Epidermal melanocyte (primary cell): ENCODE data around the gene ZBTB2.
"Not testable (repeated sequence)": the region's sequence is repeated elsewhere in the genome, so short reads cannot be mapped to it uniquely, and the experiment has no call there.

Source experiments
- DNase-seq: peaks from one replicate; pipeline ENCODE4 v3.0.0; 2011; ENCODE audit warnings: low spot score; ENCODE audit not compliant: insufficient read length

ZBTB2 gene

DNA sequence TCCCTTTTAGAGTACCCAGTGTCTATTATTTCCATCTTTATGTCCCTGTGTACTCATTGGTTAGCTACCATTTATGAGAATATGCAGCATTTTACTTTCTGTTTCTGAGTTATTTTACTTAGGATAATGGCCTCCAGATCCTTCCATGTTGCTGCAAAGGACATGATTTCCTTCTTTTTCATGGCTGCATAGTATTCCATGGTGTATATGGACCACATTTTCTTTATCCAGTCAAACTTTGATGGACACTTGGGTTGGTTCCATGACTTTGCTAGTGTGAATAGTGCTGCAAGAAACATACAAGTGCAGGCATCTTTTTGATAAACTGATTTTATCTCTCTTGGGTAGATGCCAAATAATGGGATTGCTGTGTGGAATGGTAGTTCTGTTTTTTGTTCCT, 55.4 kb downstream of the ZBTB2 start:
- no peak for DNase-seq

DNA sequence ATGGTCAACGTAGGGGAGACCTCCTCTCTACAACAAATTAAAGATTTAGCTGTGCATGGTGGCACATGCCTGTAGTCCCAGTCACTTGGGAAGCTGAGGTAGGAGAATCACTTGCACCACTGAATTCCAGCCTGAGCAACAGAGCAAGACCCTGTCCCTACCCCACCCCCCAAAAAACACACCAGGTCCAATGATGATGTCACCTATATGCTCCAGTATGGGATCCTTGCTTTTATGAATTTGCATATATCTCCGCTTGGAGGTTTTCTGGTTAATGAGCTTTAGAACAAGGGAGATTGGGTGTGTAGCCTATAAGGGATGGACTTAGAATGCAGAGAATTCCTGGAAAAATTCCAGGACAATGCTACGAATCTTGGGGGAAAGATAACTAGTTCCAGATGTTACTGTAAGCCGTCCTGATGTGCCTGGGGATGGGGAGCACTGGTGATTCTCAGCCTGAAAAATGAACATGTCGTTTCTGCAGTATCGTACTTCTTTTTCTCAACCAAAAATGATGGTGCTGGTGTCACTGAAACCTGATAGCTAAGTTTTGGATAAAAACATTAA, 61.1 kb downstream of the ZBTB2 start:
- no peak for DNase-seq

DNA sequence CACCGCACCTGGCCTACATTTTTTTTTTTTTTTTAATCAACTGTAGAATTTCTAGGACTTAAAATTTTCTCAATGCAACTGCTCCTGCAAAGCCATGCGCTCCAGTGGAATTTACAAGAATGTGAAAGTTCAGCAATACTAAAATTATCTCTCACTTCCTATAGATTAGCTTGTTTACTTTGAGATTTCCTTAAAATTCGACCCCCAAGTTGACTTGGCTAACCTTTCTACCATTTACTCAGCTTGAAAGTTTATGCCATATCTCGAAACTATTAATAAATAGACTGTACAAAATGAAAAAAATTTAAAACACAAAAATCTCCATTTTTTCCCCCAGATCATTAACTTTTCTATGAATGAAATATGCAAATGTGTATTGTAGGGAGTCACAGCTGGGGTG, 64.3 kb downstream of the ZBTB2 start:
- no peak for DNase-seq

DNA sequence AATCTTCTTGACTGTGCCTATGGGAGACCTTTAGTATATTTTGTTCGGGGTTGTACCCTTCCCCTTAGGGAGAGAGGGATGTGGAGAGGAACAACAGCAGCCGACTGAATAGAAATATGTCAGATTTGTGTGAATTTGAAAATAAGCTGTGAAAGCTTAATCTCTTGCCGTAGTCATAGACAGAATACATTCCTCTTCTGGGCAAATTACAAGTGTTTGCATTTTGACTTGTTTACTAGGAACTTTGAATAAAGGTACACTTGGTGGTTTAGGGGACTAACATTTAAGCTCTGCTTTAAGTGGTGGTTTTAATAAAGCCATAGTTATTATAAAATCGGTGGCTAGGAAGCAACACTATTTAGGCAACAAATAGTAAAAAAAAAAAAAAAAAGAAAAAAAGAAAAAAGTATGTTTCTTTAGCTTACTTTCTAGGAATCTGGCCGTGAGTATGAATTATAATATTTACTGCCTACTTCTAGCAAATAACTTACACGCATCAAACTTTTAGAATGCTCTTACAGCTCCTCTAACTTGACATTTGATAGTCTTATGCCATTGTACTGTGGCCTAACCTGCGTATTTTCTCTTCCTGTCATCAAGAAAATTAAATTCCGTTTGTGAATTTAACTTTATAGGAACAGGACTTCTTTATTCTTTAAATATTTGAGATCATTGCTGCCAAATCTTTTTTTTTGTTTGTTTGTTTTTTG, 65.1 kb downstream of the ZBTB2 start:
- DNase-seq = no peak

DNA sequence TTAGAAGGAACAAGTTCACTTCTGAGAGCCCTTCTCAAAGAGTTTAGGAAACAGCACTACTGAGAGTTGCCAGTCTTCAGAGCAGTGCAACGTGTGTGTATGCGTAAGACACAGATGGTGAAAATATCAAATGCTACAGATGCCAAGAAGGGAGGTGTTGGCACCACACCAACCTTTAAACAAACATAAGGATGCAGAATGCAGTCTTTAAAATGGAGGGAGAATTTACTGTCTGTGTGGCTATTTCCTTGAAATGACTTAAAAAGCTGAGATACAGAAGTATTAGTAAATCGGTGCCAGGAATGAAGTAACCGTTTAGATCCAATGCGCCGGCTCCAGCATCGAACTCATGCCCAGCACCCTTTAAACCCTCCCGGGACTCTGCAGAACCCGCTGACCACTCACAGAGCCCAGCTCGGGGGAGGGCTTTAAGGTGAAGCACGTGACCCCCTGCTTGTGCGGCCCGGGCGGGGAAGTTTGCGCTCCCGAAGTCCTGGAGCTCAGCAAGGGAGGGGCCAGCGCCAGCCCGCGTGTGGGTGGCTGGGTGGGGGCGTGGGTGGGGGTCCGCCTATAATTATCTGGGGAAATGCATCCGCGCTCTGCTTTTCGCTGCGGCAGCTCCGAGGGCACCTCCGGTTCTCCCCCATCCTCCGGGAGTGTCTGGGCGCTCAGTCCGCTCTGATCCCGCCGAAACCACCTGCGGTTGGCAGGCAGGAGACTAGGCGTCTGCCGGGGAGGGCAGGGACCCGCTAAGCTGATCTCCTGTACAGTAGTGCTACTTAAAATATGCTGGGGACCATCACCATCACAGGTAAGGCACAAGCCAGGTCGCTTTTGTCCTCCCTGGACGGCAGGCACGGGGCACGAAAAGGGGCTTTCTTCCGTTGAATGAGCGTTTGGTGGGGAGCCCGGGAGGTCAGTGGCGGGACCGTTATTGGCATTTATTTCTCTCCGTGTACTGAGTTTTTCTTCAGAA, 66.0 kb downstream of the ZBTB2 start:
- no peak for DNase-seq

DNA sequence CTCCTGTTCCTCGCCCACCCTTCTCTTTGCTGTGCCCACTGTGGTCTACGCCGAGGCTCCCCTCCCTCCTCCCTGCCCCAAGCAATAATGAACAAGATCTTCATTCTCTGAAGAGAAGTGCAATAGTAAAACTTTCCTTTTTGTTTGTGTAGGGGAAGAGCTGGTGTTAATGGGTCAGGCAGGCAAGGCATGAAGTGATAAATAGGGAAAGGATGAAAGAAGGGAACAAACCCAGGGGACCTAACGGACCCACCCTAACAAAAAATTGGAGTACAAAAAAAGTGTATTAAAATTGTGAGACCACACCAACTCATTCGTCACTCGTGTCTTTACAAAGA, 66.9 kb downstream of the ZBTB2 start:
- DNase-seq = no peak

DNA sequence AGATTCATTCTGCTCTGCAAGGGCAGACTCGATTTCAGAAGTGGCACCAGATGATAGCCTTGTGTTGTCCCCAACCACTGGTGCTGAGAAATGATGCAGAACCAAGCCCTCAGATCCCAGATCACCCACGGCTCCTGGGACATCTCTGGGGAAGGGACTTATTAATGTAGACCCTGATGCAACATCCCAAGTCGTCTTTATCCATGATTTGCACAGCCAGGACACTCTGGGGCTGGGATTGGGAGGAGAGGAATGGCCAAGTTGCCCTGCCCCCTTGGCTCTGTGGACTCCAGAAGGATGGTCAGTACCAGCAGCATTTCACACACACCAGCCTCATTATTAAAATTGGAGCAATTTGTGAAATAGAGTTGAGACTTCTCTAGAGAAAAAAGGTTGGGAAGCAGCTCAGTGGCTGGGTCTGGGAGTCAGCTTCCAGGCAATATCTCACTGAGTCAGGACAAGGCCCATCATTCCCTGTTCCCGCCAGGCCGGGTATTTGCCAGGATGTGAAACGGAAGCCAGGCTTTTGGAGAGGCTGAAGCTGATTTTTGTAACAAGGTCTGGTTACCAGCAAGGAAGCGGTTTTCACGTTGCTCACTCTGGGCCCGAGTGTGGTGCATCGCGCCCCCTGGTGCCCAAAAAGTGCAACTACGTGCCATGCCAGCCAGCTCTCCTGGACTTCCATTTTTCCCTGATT, 67.4 kb downstream of the ZBTB2 start:
- peak; percentile 42 for DNase-seq

DNA sequence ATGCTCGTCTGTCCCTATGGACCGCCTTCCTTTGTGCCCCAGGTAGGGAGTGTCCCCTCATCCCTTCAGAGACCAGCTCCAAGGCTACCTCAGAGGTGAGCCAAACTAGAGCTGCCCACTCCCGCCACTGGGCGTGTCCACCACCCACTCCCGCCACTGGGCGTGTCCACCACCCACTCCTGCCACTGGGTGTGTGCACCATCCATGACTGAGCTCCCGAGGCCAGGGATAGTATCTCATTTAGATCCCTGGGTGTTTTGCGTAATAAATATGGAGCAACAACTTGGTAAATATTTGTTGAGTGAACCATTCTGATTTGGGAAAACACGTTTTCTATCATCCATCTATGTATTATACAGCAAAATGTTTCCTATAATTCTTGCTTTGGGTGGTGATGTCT, 68.8 kb downstream of the ZBTB2 start:
- no peak for DNase-seq

DNA sequence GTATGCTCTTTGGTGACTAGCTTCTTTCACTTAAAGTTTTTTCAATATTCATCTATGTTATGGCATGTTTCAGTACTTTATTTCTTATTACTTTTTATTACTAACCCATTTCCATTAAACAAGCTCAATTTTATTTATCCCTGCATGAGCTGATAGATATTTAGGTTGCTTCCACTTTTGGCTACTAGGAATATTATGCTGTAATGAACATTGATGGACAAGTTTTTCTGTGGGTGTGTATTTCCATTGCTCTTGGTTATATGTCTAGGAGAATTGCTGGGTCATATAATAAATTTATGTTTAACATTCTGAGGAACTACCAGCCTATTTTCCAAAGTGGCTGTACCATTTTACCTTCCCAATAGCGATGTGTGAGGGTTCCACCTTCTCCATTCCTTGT, 69.9 kb downstream of the ZBTB2 start:
- no peak for DNase-seq

DNA sequence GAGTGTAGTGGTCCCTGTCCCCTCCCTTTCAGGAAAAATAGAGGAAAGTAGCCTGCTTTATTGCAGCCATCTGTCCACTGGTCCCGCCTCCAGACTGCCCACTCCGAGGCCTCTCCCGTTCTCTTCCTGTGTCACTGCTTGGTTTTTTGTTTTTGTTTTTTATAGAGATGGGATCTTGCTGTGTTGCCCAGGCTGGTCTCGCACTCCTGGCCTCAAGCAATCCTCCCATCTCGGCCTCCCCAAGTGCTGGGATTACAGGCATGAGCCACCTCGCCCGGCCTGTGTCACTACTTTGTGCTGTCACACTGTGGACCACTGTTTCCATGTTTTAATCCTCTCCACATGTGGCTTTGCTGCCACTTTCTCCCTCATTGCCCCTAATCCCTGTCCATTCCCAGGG, 71.2 kb downstream of the ZBTB2 start:
- DNase-seq = no peak

DNA sequence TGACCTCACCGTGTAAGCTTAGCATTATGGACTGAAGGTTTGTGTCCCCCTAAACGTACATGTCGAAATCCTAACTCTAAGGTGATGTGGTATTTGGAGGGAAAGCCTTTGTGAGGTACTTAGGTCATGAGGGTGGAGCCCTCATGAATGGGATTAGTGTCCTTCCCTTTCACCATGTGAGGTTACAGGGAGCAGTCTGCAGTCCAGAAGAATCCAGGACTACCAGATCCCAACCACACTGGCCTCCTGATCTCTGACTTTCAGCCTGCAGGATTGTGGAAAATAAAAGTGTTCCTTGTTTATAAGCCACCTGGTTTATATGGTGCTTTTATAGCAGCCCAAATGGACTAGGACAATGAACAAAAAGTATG, 73.4 kb downstream of the ZBTB2 start:
- no peak for DNase-seq

DNA sequence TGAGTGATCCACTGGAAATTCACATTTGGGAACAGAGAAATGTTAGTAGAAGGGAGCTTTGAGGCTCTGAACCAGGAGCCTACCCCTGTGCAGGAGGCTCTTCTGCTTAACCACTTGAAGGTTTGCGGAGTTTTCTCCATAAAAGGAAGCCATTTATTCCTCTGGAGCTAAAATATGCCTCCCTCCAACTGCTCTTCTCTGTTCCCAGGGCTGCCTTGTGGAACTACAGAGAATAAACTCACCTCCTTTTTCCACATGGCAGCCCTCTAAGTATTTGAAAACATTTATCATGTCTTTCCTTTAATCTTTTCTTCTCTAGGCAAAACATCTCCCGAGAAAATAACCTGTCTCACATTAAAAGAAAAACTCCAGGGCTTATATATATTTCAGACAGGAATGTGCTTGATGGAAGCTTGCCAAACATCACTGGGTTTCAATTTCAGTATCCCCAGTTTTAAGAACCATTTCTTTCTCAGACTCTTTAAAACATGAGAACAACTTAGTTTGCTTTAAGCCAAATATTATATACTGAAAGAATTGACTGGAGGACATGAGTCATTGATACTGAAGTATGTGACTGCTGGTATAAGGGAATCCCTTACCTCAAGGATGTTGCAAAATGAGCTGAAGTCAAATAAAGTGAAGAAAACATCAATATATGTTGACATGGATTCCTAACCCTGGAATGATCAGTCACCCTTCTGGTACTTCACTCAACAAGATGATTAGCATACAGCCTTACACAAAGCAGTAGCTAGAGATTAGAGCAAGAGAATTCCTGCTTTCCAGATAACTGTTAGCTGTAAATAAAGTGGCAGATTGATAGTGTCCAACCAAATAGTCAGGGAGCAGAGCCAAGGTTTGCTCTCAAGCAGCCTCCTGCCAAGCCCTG, 74.0 kb downstream of the ZBTB2 start:
- no peak for DNase-seq

DNA sequence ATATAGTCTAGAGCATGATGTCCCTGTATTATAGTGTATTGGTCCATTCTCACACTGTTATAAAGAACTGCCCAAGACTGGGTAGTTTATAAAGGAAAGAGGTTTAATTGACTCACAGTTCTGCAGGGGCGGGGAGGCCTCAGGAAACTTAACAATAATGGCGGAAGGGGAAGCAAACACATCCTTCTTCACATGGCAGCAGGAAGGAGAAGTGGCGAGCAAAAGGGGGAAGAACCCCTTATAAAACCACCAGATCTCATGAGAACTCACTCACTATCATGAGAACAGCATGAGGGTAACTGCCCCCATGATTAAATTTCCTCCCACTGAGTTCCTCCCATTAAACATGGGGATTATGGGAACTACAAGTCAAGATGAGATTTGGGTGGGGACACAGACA, 75.7 kb downstream of the ZBTB2 start:
- not testable (repeated sequence) for DNase-seq
